Colon (tissue), 2 donors: ENCODE results near the gene SNAP29.
"Not testable (repeated sequence)": the region's sequence is repeated elsewhere in the genome, so short reads cannot be mapped to it uniquely, and the experiment has no call there.

Source experiments
- FAIRE-seq: peaks from 2 replicates; lab custom pipeline; 2012; peaks lifted over from hg19 to GRCh38; lab: Jason Lieb, UNC
- donor health status: control.
- donor health status: control.

Gene SNAP29

GRCh38 chr22:20930435-20930834, 71.6 kb downstream of the SNAP29 start:
- not testable (repeated sequence) for FAIRE-seq

- FAIRE-seq = no peak
Observed at GRCh38 chr22:20931126-20931654, 72.4 kb downstream of the SNAP29 start.

- FAIRE-seq = no peak
Observed at GRCh38 chr22:20933910-20934309, 75.1 kb downstream of the SNAP29 start.

GRCh38 chr22:20935049-20935448, 76.2 kb downstream of the SNAP29 start:
- not testable (repeated sequence) for FAIRE-seq

DNA sequence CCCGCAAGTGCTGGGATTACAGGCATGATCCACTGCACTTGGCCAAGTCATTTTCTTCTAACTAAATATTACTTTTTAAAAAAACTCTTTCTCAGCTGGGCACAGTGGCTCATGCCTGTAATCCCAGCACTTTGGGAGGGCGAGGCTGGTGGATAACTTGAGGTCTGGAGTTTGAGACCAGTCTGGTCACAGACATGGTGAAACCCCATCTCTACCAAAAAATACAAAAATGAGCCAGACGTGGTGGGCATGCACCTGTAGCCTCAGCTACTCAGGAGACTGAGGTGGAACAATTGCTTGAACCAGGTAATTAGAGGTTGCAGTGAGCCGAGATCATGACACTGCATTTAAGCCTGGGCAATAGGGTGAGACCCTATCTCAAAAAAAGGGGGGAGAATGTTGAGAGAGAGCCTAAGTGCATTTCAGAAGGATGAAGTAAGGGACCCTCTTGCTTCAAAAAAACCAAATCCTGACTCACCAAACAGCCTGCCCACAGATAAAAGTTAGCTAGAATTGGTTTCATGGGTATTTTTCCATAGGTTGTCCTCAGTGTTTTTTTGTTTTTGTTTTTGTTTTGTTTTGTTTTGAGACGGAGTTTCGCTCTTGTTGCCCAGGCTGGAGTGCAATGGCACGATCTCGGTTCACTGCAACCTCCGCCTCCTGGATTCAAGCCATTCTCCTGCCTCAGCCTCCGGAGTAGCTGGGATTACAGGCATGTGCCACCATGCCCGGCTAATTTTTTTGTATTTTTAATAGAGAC, 77.2 kb downstream of the SNAP29 start:
- FAIRE-seq = not testable (repeated sequence)

GRCh38 chr22:20937031-20937793, 78.4 kb downstream of the SNAP29 start:
- no peak for FAIRE-seq

GRCh38 chr22:20937794-20938671, 79.2 kb downstream of the SNAP29 start:
- no peak for FAIRE-seq

GRCh38 chr22:20939457-20940185, 80.8 kb downstream of the SNAP29 start:
- not testable (repeated sequence) for FAIRE-seq

DNA sequence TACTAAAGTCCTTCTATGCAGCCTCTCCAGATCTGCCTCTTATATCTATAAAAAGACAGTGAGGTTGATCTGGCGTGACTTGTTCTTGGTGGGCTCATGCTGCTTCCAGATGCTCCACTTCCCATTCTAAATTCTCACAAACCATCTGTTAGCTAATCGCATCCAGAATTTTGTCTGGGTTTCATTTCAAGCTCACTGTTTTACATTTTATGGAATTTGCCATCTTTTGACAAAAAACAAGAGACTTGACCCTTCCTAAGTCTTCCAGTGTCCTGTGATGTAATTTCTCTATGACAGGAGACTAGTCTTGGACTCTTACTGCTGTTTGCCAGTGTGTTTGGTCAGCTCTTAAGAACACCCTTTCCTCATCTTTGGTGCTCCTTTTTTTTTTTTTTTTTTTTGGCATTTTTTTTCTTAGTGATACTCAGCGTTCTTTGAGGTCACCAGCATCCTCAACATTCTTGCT, 81.4 kb downstream of the SNAP29 start:
- FAIRE-seq = no peak
